AG04449 (cell line): ENCODE data around the gene CYP1A1.

Experiments
- CTCF ChIA-PET: fragments of 350-600 bp; formaldehyde crosslinking; extraction: SDS; loops from one replicate; lab custom pipeline; 2021; ENCODE audit warnings: antibody characterized with exemption; lab: Yijun Ruan, JAX
- POLR2A ChIA-PET: fragments of 400-600, 350-600 bp; formaldehyde crosslinking; extraction: SDS; loops from one replicate; lab custom pipeline; 2020; ENCODE audit warnings: antibody characterized with exemption, inconsistent platforms; lab: Yijun Ruan, JAX
- DNase-seq: peaks from one replicate; pipeline ENCODE4 v3.0.0-alpha.2; 2010; ENCODE audit warnings: low read depth, low spot score
- H3K4me3 ChIP-seq: 2 replicates; pipeline ENCODE4 v1.5.1; 2011; ENCODE audit warnings: low read depth, mild to moderate bottlenecking, control low read depth, low read length
- CTCF ChIP-seq: IDR thresholded peaks from one replicate; pipeline ENCODE4 v1.5.1; 2011; ENCODE audit warnings: mild to moderate bottlenecking, moderate library complexity, low read length, control low read depth, inconsistent platforms; ENCODE audit not compliant: insufficient read depth; ENCODE audit errors: missing control alignments

The CYP1A1 gene

GRCh38 chr15:74724570-74725224, 631 bp downstream of the CYP1A1 start:
- no peak for DNase-seq
- POLR2A ChIA-PET = no interaction called here
- CTCF ChIA-PET = interaction anchor here (0.8 to 1.5 kb wide), 3 partner anchors 46 to 91 kb away, joined by 3 to 4 read pairs (median 3); no protein-coding TSS in a partner anchor
- no peak for TF ChIP-seq CTCF
- H3K4me3 ChIP-seq = no peak overlapping the region

- H3K4me3 ChIP-seq = no peak overlapping the region
- no peak for DNase-seq
- POLR2A ChIA-PET = no interaction called here
- CTCF ChIA-PET = interaction anchor here (1.5 kb wide), 1 partner anchor 47 kb away, joined by 4 read pairs; no protein-coding TSS in a partner anchor
- no peak for TF ChIP-seq CTCF
Measured at GRCh38 chr15:74723754-74724334, 1.5 kb downstream of the CYP1A1 start.

- no peak for DNase-seq
- H3K4me3 ChIP-seq = no peak overlapping the region
- POLR2A ChIA-PET = no interaction called here
- CTCF ChIA-PET = interaction anchor here (1.5 kb wide), 1 partner anchor 47 kb away, joined by 4 read pairs; no protein-coding TSS in a partner anchor
- TF ChIP-seq CTCF = no peak
Measured at GRCh38 chr15:74723187-74723586, 2.1 kb downstream of the CYP1A1 start.

GRCh38 chr15:74722591-74722990, 2.7 kb downstream of the CYP1A1 start:
- ChIA-PET CTCF (no interaction called here), POLR2A (no interaction called here)
- TF ChIP-seq CTCF = no peak
- H3K4me3 ChIP-seq = no peak overlapping the region
- no peak for DNase-seq

GRCh38 chr15:74716651-74717050, 8.7 kb downstream of the CYP1A1 start:
- no peak overlapping the region for H3K4me3 ChIP-seq
- ChIA-PET POLR2A (no interaction called here), CTCF (interaction anchor here (1.8 kb wide), 1 partner anchor 52 kb away, joined by 5 read pairs; no protein-coding TSS in a partner anchor)
- no peak for DNase-seq
- no peak for TF ChIP-seq CTCF

GRCh38 chr15:74712311-74712710, 13.0 kb downstream of the CYP1A1 start:
- no peak overlapping the region for H3K4me3 ChIP-seq
- no peak for DNase-seq
- TF ChIP-seq CTCF = no peak
- ChIA-PET POLR2A (no interaction called here), CTCF (interaction anchor here (1.0 kb wide), 1 partner anchor 16 kb away, joined by 3 read pairs; no protein-coding TSS in a partner anchor)
